ENCODE results near the gene DLL3.

The DLL3 gene

DNA sequence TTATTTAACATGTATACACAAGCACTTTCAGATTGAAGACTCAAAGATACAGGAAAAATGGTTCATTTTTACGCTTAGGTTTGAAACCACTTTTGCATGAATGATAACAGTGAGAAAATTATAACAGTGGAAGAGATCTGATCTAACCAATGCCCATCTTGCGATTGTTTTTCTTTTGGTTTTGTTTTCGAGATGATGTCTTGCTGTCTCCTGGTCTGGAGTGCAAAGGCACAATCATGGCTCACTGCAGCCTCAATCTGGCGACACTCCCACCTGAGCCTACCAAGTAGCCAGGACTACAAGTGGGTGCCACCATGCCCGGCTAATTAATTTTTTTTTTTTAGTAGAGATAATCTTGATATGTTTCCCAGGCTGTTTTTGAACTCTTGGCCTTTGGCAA, 51.5 kb downstream of the DLL3 start:
- DNase-seq (ENCODE audit: low read depth in 1 of 2, low spot score in 1 of 2), result no peak

DNA sequence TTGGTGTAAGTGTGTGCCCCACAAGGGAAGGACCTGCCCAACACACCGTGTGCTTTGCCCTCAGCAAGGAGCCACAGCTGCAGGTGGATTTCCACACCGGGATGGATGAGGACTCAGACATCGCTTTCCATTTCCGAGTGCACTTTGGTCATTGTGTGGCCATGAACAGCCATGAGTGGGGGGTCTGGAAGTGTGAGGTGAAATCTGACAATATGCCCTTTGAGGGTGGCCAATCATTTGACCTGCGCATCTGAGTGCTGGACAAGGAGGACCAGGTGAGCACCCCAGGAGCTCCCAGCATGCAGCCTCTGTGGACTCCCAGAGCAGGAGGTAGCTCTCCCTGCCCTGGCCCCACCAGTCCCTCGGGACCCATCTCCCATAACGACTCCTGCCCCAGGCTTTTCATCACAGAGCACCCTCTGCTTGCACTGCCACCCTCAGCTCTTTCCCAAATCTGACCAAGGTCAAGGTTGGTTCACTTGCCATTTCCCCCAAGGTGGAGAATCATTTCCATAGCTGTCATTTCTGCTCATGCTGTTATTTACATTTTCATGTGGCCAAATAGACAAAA, 54.4 kb downstream of the DLL3 start:
- DNase-seq (ENCODE audit: low read depth in 1 of 2, low spot score in 1 of 2), result no peak

DNA sequence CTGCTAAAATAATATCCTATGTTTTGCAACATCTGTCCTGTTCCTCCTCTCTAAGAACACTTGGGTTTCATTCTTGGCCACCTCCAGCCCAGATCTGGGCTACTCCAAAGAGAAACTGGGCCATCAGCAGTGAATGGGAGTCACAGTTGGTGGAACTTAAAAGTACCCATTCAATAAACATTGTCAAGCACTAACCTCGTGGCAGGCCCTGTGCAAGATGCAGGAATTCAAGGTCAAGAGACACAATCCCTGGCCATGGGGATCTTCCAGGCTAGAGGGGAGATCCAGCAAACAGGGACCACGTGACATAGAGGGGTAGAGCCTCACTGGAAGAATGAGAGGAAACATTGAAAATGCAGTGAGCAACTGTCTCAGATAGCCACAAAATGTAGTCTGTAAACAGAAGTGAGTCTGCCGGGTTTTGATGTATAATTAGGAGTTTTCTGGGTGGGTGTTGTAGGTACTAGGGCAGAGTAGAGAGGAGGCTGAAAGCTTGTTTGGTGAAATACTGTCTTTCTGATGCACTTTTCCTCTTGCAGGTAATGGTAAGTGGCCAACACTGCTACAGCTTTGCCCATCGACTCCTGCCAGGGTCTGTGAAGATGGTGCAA, 56.1 kb downstream of the DLL3 start:
- no peak for DNase-seq (ENCODE audit: low read depth in 1 of 2, low spot score in 1 of 2)

DNA sequence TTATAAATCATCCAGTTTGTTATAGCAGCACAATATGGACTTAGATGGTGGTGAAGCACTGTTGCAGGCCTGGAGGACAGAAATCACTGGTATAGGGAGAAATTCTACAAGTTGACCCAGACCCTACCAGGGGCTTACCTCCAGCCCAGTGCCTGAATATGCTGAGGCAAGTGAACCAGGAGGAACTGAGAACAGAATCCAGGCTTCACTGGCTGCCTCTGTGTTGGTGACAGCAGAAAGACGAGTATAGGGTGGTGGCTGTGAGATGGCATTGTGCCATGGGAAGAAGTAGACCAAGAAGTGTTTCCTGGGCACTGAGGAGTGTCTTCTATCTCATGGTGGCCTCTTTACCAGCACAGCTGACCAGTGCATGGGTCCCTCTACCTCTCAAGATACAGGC, 57.1 kb downstream of the DLL3 start:
- no peak for DNase-seq (ENCODE audit: low read depth in 1 of 2, low spot score in 1 of 2)

All from stimulated activated CD4-positive, alpha-beta T cell treated with anti-CD3 and anti-CD28 coated beads, Interleukin-15, amount 100 ng/mL, for 1 hour (primary cell).